Esophagus squamous epithelium (tissue), 4 donors: ENCODE results near the gene ADRA2B.

Source experiments
- POLR2A ChIP-seq, 4 donors: fragments of 450-650 bp; IDR thresholded peaks; one replicate each; pipeline ENCODE4 v1.6.1; 2017; ENCODE audit warnings: antibody characterized with exemption in 4 of 4, mild to moderate bottlenecking in 4 of 4, moderate library complexity in 3 of 4
- TF ChIP-seq, protein P1 (sequence below), 6 experiments: fragments of 450-650 bp in 4 of 6; fragments of 200-600 bp in 2 of 6; sonication (generic) in 2 of 6; IDR thresholded peaks; one replicate each; pipeline ENCODE4 v1.5.1; 2016 to 2019; ENCODE audit warnings: antibody characterized with exemption in 6 of 6, mild to moderate bottlenecking in 4 of 6, moderate library complexity in 4 of 6

DNA sequence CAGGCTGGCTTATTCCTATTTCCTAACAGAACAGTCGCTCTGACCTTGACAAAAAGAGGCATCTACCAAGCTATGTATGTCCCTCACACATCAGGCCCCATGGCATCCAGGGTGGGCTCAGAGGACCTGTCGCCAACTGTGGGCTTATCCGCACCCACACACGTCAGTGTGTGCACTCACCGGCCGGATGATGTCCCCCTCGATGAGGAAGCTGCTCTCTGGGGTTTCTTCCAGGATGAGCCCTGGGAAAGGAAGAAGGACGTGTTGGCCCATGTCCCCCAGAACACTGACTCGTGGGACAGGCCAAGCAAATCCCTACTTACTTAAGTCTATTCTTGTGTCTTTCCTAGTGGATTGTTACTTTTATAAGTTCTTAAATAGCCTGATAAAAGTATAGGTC, 18.8 kb upstream of the ADRA2B start:
- TF ChIP-seq, protein P1, sequence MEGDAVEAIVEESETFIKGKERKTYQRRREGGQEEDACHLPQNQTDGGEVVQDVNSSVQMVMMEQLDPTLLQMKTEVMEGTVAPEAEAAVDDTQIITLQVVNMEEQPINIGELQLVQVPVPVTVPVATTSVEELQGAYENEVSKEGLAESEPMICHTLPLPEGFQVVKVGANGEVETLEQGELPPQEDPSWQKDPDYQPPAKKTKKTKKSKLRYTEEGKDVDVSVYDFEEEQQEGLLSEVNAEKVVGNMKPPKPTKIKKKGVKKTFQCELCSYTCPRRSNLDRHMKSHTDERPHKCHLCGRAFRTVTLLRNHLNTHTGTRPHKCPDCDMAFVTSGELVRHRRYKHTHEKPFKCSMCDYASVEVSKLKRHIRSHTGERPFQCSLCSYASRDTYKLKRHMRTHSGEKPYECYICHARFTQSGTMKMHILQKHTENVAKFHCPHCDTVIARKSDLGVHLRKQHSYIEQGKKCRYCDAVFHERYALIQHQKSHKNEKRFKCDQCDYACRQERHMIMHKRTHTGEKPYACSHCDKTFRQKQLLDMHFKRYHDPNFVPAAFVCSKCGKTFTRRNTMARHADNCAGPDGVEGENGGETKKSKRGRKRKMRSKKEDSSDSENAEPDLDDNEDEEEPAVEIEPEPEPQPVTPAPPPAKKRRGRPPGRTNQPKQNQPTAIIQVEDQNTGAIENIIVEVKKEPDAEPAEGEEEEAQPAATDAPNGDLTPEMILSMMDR (IDR thresholded peaks at IDR 0.05): no peak
- TF ChIP-seq POLR2A (IDR thresholded peaks at IDR 0.05): no peak
